Measurements from ENCODE around the gene TIRAP.

GRCh38 chr11:126333142-126333541, 50.2 kb downstream of the TIRAP start:
- TF ChIP-seq CTCF (IDR thresholded peaks at IDR 0.05) (no peak), POLR2A (IDR thresholded peaks at IDR 0.05) (no peak)
